Activated naive CD4-positive, alpha-beta T cell treated with anti-CD3 and anti-CD28 coated beads for 36 hours (primary cell): Measurements from ENCODE around the gene CS. TPM values are rescaled to one million over a fixed set of nuclear protein-coding genes. Genes with fewer than 3 reads are reported as not detected.
"Not testable (repeated sequence)": the region's sequence is repeated elsewhere in the genome, so short reads cannot be mapped to it uniquely, and the experiment has no call there.

Experiments
- CTCF ChIA-PET: fragments of 350-600 bp; sonication (Branson Sonifier 250); formaldehyde crosslinking; loops from one replicate; lab custom pipeline; 2021; ENCODE audit warnings: antibody characterized with exemption; lab: Charles Lee
- DNase-seq: peaks from one replicate; pipeline ENCODE4 v3.0.0-alpha.2; 2020
- H3K27ac Mint-ChIP-seq: one replicate; pipeline ENCODE4 v1.8.0; 2021; ENCODE audit warnings: mild to moderate bottlenecking, mixed read lengths
- H3K27me3 Mint-ChIP-seq: one replicate; pipeline ENCODE4 v1.8.0; 2021; ENCODE audit warnings: low read depth, mixed read lengths
- H3K36me3 Mint-ChIP-seq: one replicate; pipeline ENCODE4 v1.8.0; 2021; ENCODE audit warnings: low read depth, mixed read lengths
- H3K4me1 Mint-ChIP-seq: one replicate; pipeline ENCODE4 v1.8.0; 2021; ENCODE audit warnings: low read depth, mixed read lengths
- H3K4me3 Mint-ChIP-seq: one replicate; pipeline ENCODE4 v1.8.0; 2021; ENCODE audit warnings: mild to moderate bottlenecking, moderate library complexity, mixed read lengths
- H3K9me3 Mint-ChIP-seq: one replicate; pipeline ENCODE4 v1.8.0; 2021; ENCODE audit warnings: mixed read lengths
- intact Hi-C: fragments of 100-400 bp; cut with micrococcal nuclease; formaldehyde crosslinking; loops from one replicate; pipeline ENCODE4 v1.15.1; 2023
- total RNA-seq, 2 experiments: library from RNA; stranded (reverse); gene quantifications; one replicate each; pipeline ENCODE4 v1.2.3, GENCODE V29; 2021

The CS gene
- total RNA-seq, 2 experiments from 2014 or later, result 330 to 336 TPM

DNA sequence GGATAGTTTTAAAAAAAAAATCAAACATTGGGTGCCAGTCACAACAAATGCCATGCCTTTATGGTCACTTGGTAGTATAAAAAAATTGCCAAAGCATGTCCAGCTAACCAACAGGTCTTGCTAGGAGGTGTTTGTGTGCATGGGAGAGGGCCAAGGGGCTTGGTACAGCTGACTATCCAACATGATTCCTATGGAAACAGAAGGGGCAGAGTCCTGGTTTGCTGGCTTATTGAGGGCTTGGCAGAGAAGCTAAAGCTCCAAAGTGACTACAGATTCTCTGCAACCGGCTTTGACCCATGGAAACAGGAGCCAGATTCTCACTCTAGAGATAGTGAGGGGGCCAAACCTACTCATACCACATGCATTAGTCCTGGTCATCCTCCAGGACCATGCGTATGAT lies 27.7 kb downstream of the CS start:
- H3K27ac Mint-ChIP-seq, intact Hi-C loops, H3K4me3 Mint-ChIP-seq, H3K9me3 Mint-ChIP-seq, H3K4me1 Mint-ChIP-seq, H3K27me3 Mint-ChIP-seq, DNase-seq: not testable (repeated sequence)
- CTCF ChIA-PET, result interaction anchor here (0.6 to 0.7 kb wide), 2 partner anchors 38 to 149 kb away, joined by 3 read pairs; no protein-coding TSS in a partner anchor
- peaks cover 22% of the 10 kb centered on the region for H3K36me3 Mint-ChIP-seq

DNA sequence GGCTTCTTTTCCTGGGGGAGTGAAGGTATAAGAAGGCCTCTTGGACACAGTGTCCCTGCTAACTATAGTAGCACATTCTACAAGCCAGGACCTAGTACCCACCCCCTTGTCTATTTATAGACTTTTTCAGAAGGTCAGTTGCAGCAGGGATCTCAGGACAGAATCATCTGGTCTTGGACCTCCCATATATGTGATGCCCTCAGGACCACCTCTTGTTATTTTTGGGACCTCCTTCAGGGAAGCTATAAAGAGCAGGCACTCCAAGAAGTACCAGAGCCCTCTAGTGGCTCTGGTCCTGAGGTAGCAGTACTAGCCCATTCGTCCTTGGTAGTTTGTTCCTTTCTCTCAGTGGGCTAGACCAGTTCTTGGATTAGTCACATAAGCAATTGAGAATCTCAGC lies 29.1 kb downstream of the CS start:
- Mint-ChIP-seq H3K27me3 (no peaks in the 10 kb centered on the region), H3K9me3 (no peaks in the 10 kb centered on the region), H3K27ac (no peak overlapping the region), H3K4me1 (peaks cover 14% of the 10 kb centered on the region), H3K4me3 (no peak overlapping the region), H3K36me3 (peaks cover 20% of the 10 kb centered on the region)
- intact Hi-C loops, result no loop called here
- CTCF ChIA-PET, result interaction anchor here (0.9 kb wide), 1 partner anchor 13 kb away, joined by 4 read pairs; no protein-coding TSS in a partner anchor
- DNase-seq, result no peak

DNA sequence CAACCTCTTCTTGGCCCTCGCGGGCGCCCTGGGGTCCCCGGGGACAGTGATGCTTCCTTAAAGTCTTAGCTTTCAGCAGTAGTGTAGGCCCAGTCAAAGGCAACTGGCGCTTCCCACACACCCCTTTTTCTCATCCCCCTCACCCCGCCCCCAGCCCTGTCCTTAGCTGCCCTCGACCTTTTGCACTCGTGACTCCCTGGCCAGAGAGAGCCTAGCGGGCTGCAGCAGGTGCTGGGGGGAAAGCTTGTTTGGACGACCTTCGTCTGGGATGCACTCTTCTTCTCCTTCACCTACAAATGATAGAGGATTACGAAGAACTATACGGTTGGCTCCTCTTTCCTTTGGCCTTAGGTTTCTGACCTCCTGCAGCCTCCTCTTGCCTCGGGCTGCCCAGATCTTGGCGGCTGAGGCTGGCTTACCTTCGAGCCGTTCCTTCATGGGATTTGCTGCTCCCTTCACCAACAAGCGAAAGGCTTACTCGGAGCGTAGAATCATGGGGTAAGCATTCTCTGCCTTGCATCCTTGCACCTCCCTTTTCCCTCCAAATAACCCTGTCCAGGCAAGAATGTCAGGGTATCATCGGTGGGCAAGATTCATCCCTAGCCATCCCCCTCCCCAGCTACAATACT lies 32.6 kb downstream of the CS start:
- Mint-ChIP-seq H3K27me3 (no peaks in the 10 kb centered on the region), H3K4me1 (peaks cover 16% of the 10 kb centered on the region), H3K9me3 (no peaks in the 10 kb centered on the region), H3K27ac (no peak overlapping the region), H3K4me3 (peak overlapping the region; percentile 89), H3K36me3 (peaks cover 5% of the 10 kb centered on the region)
- intact Hi-C loops, result loop anchor here (1.0 to 2.0 kb wide), 2 partner anchors 75 to 201 kb away; partner anchors contain the start of gene SPRYD4
- DNase-seq, result no peak
- CTCF ChIA-PET, result interaction anchor here (1.4 to 4.5 kb wide), 7 partner anchors 8 to 197 kb away, joined by 3 to 22 read pairs (median 5); partner anchors contain the start of genes ANKRD52 and SMARCC2

DNA sequence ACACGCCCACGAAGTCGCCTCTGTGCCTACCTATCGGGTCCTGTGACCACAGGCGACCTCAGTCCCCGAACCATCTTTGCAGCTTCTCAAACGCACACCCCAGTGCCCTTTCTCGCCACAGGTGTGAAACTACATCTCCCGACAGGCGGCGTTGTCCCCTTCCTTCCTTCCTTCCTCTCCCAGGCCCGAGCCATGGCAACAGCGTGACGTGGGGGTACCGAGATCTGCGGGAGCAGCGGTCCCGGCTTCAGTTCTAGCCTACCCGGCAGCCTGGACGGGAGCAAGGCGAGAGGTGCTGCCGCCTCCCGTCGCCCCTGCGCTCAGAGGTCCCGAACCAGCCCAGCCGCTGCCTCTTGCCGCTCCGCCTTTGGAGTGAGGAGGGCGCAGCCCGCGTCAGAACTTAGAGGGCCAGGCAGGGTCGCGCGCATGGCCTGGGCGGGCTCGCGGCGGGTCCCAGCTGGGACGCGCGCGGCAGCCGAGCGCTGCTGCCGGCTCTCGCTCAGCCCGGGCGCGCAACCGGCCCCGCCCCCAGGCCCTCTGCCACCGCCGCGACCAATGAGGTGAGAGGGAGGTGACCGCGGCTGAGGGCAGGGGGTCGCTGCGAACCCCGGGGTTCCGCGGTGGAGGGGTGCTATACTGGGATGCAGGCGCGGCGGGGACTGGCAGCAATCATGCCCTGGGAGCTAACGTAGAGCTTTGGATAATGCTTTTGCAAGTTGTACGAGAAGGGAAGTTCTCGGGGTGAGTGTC lies 33.3 kb downstream of the CS start, which contains the start of gene COQ10A:
TSS of gene COQ10A (plus strand) at position 250 of the 750 bp plus-strand sequence. CDS start at position 427, 177 bp downstream.
- H3K27ac Mint-ChIP-seq, result peak within 1 kb of the TSS; percentile 81
- CTCF ChIA-PET, result interaction anchor here (0.6 to 4.5 kb wide), 13 partner anchors 9 to 197 kb away, joined by 3 to 22 read pairs (median 4); partner anchors contain the start of genes ANKRD52, RNF41 and SMARCC2
- intact Hi-C loops, result loop anchor here (1.0 to 2.0 kb wide), 4 partner anchors 9 to 201 kb away; partner anchors contain the start of genes ANKRD52 and SPRYD4
- H3K36me3 Mint-ChIP-seq, result peaks cover 4% of the 10 kb centered on the region
- DNase-seq, result peak; percentile 90
- peak within 1 kb of the TSS; percentile 89 for H3K4me3 Mint-ChIP-seq
- no peaks in the 10 kb centered on the region for H3K27me3 Mint-ChIP-seq
- H3K4me1 Mint-ChIP-seq, result peaks cover 16% of the 10 kb centered on the region
- no peaks in the 10 kb centered on the region for H3K9me3 Mint-ChIP-seq

DNA sequence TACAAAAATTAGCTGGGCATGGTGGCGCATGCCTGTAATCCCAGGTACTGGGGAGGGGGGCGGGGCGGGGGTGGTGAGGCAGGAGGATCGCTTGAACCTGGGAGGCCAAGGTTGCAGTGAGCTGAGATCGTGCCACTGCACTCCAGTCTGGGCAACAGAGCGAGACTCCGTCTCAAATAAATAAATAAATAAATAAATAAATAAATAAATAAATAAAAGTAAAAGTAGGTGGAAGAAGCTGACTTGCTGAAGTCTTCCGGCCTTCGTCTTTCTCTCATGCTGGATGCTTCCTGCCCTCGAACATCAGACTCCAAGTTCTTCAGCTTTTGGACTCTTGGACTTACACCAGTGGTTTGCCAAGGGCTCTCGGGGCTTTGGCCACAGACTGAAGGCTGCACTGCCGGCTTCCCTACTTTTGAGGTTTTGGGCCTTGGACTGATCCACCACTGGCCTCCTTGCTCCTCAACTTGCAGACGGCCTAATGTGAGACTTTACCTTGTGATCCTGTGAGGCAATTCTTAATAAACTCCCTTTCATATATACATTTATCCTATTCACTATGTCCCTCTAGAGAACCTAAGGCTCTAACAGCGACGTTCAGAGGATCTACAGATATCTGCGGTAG lies 34.0 kb downstream of the CS start:
- H3K27me3 Mint-ChIP-seq, H3K36me3 Mint-ChIP-seq, H3K9me3 Mint-ChIP-seq, DNase-seq: not testable (repeated sequence)
- peak overlapping the region; percentile 89 for H3K4me3 Mint-ChIP-seq
- peaks cover 16% of the 10 kb centered on the region for H3K4me1 Mint-ChIP-seq
- H3K27ac Mint-ChIP-seq, result peak overlapping the region; percentile 81
- CTCF ChIA-PET, result interaction anchor here (0.6 to 4.5 kb wide), 13 partner anchors 8 to 198 kb away, joined by 3 to 22 read pairs (median 4); partner anchors contain the start of genes ANKRD52, RNF41 and SMARCC2
- intact Hi-C loops, result loop anchor here (1.0 to 2.0 kb wide), 3 partner anchors 8 to 198 kb away; partner anchors contain the start of gene ANKRD52

DNA sequence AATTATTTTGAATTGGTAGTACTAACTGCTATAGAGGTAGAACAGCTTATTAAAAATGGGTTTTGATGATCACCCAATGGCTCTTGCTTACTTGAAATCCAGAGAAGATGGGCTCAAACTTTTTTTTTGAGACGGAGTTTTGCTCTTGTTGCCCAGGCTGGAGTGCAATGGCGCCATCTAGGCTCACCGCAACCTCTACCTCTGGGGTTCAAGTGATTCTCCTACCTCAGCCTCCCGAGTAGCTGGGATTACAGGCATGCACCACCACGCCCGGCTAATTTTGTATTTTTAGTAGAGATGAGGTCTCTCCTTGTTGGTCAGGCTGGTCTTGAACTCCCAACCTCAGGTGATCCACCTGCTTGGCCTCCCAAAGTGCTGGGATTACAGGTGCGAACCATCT lies 37.2 kb downstream of the CS start:
- intact Hi-C loops, H3K4me3 Mint-ChIP-seq, H3K36me3 Mint-ChIP-seq, H3K9me3 Mint-ChIP-seq, H3K27me3 Mint-ChIP-seq, H3K27ac Mint-ChIP-seq: not testable (repeated sequence)
- CTCF ChIA-PET, result interaction anchor here (0.6 to 1.3 kb wide), 3 partner anchors 98 to 486 kb away, joined by 3 to 4 read pairs (median 3); partner anchors contain the start of gene ESYT1
- H3K4me1 Mint-ChIP-seq, result peaks cover 21% of the 10 kb centered on the region
- DNase-seq, result peak; percentile 42

DNA sequence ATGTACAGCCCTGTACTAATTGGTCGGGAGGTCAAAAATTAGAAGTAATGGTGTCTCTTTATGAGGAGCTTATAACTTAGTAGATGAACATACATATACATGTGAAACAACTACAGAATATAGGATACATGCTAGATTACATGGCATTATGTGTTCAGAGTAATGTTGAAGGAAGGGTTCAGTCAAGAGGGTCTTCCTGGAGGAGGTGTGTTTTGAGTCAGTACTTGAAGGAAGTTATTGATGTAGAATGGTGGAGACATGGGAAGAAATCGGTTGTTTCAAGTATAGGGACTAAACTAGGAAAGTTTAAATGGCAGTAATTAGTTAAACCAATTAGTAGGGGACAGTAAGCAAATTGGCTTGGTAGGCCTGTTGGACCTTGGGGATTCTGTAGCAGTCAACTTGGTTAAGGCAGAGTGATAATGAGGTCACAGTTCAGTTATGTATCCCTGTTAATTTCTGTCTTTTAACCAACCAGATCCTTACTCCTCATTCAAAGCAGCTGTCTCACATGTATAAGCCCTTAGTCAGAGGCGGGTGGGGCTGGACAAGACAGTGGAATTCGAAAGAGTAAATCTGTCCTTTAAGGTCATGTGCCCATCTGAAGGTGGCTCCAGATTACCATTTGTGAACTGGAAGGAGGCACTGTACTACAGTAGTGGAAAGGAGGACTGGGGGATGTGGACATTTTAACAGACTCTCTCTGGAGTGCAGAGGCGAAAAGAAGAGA lies 38.5 kb downstream of the CS start:
- DNase-seq, result no peak
- CTCF ChIA-PET, result interaction anchor here (0.7 kb wide), 1 partner anchor 240 kb away, joined by 3 read pairs; no protein-coding TSS in a partner anchor
- intact Hi-C loops, result no loop called here

DNA sequence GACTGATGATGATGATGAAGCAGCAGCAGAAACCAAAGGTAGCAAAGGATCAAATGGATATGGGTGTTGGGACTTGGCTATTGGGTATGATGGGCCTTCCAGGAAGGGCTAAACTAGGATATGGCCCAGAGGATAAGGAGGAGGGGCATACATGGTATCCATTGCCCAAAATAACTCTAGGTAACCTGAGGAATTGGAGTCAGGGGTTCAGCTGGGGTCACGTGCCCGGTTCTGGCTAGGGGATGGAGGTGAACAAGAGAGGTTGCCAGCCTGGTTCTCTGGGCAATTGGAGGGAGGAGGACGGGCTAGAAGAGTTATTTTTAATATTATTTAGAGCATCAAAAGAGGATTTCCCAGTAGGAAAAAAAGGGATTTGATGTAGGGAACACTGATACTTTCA lies 39.2 kb downstream of the CS start:
- Mint-ChIP-seq H3K4me1 (peaks cover 20% of the 10 kb centered on the region), H3K36me3 (peaks cover 2% of the 10 kb centered on the region), H3K27me3 (no peaks in the 10 kb centered on the region), H3K4me3 (no peak overlapping the region), H3K27ac (no peak overlapping the region), H3K9me3 (no peaks in the 10 kb centered on the region)
- intact Hi-C loops, result no loop called here
- CTCF ChIA-PET, result no interaction called here
- DNase-seq, result no peak

More for the DNA sequence above, 38.5 kb downstream of the CS start:
- H3K4me1 Mint-ChIP-seq, result peaks cover 20% of the 10 kb centered on the region
- H3K27me3 Mint-ChIP-seq, result no peaks in the 10 kb centered on the region
- no peaks in the 10 kb centered on the region for H3K9me3 Mint-ChIP-seq
- no peak overlapping the region for H3K4me3 Mint-ChIP-seq
- no peak overlapping the region for H3K27ac Mint-ChIP-seq
- H3K36me3 Mint-ChIP-seq, result no peaks in the 10 kb centered on the region

DNA sequence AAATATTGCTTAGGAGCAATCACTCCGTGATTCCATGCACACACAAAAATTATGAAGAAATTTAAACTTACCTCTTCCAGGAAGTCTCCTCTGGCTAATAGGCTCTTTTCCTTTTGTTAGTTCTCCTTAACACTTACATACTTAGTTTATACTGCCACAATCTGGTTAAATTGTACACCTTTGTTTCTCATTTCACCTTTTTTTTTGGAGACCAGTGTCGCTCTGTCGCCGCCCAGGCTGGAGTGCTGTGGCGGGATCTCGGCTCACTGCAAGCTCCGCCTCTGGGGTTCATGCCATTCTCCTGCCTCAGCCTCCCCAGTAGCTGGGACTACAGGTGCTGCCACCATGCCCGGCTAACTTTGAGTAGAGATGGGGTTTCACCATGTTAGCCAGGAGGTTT lies 39.8 kb downstream of the CS start:
- peaks cover 18% of the 10 kb centered on the region for H3K4me1 Mint-ChIP-seq
- DNase-seq, result no peak
- no peaks in the 10 kb centered on the region for H3K9me3 Mint-ChIP-seq
- no peak overlapping the region for H3K27ac Mint-ChIP-seq
- intact Hi-C loops, result no loop called here
- H3K36me3 Mint-ChIP-seq, result peaks cover 3% of the 10 kb centered on the region
- no peak overlapping the region for H3K4me3 Mint-ChIP-seq
- H3K27me3 Mint-ChIP-seq, result no peaks in the 10 kb centered on the region
- CTCF ChIA-PET, result no interaction called here

DNA sequence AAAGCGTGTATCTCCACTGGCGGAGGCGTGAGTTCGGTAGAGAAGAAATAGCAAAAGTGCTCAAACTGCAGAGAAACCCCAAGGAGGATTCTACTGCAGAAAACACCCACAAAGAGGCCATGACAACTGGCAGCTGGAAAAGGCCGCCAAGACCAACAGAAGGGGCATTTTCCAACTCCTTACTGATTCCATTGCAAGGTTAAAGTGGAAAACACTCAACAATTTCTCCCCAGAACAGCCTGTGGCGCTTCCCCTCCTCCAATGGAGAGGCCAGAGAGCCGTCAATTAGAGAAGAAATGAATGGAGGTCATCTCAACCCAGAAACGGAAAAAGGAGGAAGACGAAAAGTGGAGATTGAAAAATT lies 41.3 kb downstream of the CS start:
- peaks cover 18% of the 10 kb centered on the region for H3K4me1 Mint-ChIP-seq
- CTCF ChIA-PET, result interaction anchor here (0.7 to 4.1 kb wide), 11 partner anchors 9 to 449 kb away, joined by 3 to 22 read pairs (median 6); partner anchors contain the start of genes COQ10A, ESYT1, RNF41 and ZC3H10
- H3K27ac Mint-ChIP-seq, result peak overlapping the region; percentile 59
- peaks cover 10% of the 10 kb centered on the region for H3K36me3 Mint-ChIP-seq
- no peaks in the 10 kb centered on the region for H3K9me3 Mint-ChIP-seq
- no peaks in the 10 kb centered on the region for H3K27me3 Mint-ChIP-seq
- no peak for DNase-seq
- H3K4me3 Mint-ChIP-seq, result peak overlapping the region; percentile 82
- intact Hi-C loops, result loop anchor here (1.0 to 2.0 kb wide), 6 partner anchors 7 to 206 kb away; partner anchors contain the start of genes COQ10A, NABP2 and ZC3H10
